Measurements from ENCODE around the gene RGS9.

DNA sequence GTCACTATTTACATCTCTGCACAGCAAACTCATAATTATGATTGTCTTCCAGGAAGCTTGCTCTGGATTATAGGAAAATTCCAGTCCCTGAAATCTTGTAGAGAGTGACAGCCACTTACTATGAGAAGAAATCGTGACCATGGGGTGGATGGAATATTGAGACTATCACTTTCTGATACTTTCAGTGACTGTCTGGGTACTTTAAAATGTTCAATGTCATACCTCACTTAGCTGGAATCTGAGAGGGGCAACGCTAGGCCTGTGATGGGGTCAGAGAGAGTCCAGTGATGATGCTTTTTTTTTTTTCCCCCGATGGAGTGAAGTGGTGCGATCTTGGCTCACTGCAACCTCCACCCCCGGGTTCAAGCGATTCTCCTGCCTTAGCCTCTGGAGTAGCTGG, 32.2 kb upstream of the RGS9 start:
- TF ChIP-seq, protein P1, sequence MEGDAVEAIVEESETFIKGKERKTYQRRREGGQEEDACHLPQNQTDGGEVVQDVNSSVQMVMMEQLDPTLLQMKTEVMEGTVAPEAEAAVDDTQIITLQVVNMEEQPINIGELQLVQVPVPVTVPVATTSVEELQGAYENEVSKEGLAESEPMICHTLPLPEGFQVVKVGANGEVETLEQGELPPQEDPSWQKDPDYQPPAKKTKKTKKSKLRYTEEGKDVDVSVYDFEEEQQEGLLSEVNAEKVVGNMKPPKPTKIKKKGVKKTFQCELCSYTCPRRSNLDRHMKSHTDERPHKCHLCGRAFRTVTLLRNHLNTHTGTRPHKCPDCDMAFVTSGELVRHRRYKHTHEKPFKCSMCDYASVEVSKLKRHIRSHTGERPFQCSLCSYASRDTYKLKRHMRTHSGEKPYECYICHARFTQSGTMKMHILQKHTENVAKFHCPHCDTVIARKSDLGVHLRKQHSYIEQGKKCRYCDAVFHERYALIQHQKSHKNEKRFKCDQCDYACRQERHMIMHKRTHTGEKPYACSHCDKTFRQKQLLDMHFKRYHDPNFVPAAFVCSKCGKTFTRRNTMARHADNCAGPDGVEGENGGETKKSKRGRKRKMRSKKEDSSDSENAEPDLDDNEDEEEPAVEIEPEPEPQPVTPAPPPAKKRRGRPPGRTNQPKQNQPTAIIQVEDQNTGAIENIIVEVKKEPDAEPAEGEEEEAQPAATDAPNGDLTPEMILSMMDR (conservative IDR thresholded peaks at IDR 0.05; ENCODE audit: low read length) = no peak
- no peak for TF ChIP-seq EZH2phosphoT487 (IDR thresholded peaks at IDR 0.05; ENCODE audit: borderline replicate concordance, low read depth, low read length)

Data from OCI-LY7 (cell line).